ENCODE measurements around the gene OR7G3.

- TF ChIP-seq CTCF (IDR thresholded peaks at IDR 0.05) (no peak), POLR2A (IDR thresholded peaks at IDR 0.05) (no peak)
Observed at GRCh38 chr19:9086761-9087160, 40.0 kb downstream of the OR7G3 start, which contains the start of gene OR1M1.

All from adrenal gland (tissue), 5 donors.